Heart left ventricle (tissue), 16 donors: ENCODE data around the gene TBC1D5. TPM values are rescaled to one million over a fixed set of nuclear protein-coding genes. Genes with fewer than 3 reads are reported as not detected.

ENCODE experiments used
- ATAC-seq, 4 donors: fragments of 200-7000 bp; cut with Tn5 transposase; one replicate each; pipeline ENCODE4 v1.9.1; 2020 to 2022; ENCODE audit warnings: moderate library complexity in 4 of 4, mild to moderate bottlenecking in 3 of 4, moderate number of reproducible peaks in 1 of 4
- DNase-seq, 5 donors: peaks; one replicate each; pipeline ENCODE4 v3.0.0-alpha.2; 2020
- H3K27ac ChIP-seq, 12 donors: fragments of 200-600 bp; sonication (generic) in 4 of 12; one replicate each; pipeline versions ENCODE4 v1.5.0 to v1.8.0; 2016 to 2022; ENCODE audit warnings: mild to moderate bottlenecking in 2 of 12
- H3K27me3 ChIP-seq, 9 donors: fragments of 200-600 bp; sonication (generic) in 2 of 9; one replicate each; pipeline versions ENCODE4 v1.5.1 to v1.8.0; 2016 to 2022; ENCODE audit warnings: mild to moderate bottlenecking in 3 of 9
- H3K36me3 ChIP-seq, 9 donors: fragments of 200-600 bp; sonication (generic) in 2 of 9; one replicate each; pipeline versions ENCODE4 v1.5.0 to v1.8.0; 2018 to 2022; ENCODE audit warnings: mild to moderate bottlenecking in 2 of 9
- H3K4me1 ChIP-seq, 12 donors: fragments of 200-600 bp; sonication (generic) in 4 of 12; one replicate each; pipeline versions ENCODE4 v1.5.0 to v1.8.0; 2016 to 2022; ENCODE audit warnings: mild to moderate bottlenecking in 3 of 12
- H3K4me3 ChIP-seq, 12 donors: fragments of 200-600 bp; sonication (generic) in 4 of 12; one replicate each; pipeline versions ENCODE4 v1.5.0 to v1.8.0; 2017 to 2022; ENCODE audit warnings: mild to moderate bottlenecking in 9 of 12, moderate library complexity in 4 of 12
- H3K9me3 ChIP-seq, 12 donors: fragments of 200-600 bp; sonication (generic) in 4 of 12; one replicate each; pipeline versions ENCODE4 v1.5.0 to v1.8.0; 2016 to 2022; ENCODE audit warnings: mild to moderate bottlenecking in 1 of 12
- POLR2A ChIP-seq, 2 donors: fragments of 450-650 bp; IDR thresholded peaks; one replicate each; pipeline ENCODE4 v1.6.1; 2017; ENCODE audit warnings: antibody characterized with exemption in 2 of 2, mild to moderate bottlenecking in 2 of 2, moderate library complexity in 2 of 2
- WGBS, 4 donors: extraction: QIAGEN DNeasy Blood & Tissue Kit in 2 of 4; methylation state at CpG; one replicate each; pipeline versions ENCODE4 v1.1.5 to v1.1.7; 2013 to 2018; 5-methylcytosine and 5-hydroxymethylcytosine counted together
- intact Hi-C, 10 donors: fragments of 100-400 bp; cut with DNase I; formaldehyde crosslinking; loops; one replicate each; pipeline versions ENCODE4 v1.11.1 to v1.14.2; 2022
- polyA plus RNA-seq, 2 donors: library from polyadenylated mRNA; stranded (reverse); fragments of 200-250 nt; gene quantifications; one replicate each; pipeline ENCODE4 v1.2.3, GENCODE V29; 2013
- total RNA-seq, 9 donors: library from RNA; depleted of rRNA in 2 of 9; stranded (reverse); fragments of >200 nt in 2 of 9; fragmentation: NEBNext Ultra II Directional in 3 of 9; extraction: Animal tissue kit (Norgen Biotek cat#: 25700) in 3 of 9; gene quantifications; one replicate each; pipeline versions ENCODE4 v1.1.0 to v1.2.4, GENCODE V29; 2016 to 2023
- TF ChIP-seq, protein P1 (sequence below), 12 donors: fragments of 200-600 bp; sonication (generic) in 4 of 12; IDR thresholded peaks; one replicate each; pipeline versions ENCODE4 v1.5.0 to v1.8.0; 2018 to 2022; ENCODE audit warnings: antibody characterized with exemption in 12 of 12, mild to moderate bottlenecking in 5 of 12
- donor health status: ischemic (EF 13 %, LVEDD 7.1; RV severe dilation, severe dysfunction).
- donor health status: healthy with polysubstance abuse.
- donor health status: DM: no; HTN: yes; CAD: no.
- donor health status: DM: no; HTN: no; CAD: no.
- donor health status: ischemic (EF 25% LVEDD 6.9; RV normal size, moderate dysfunction).
- donor health status: ischemic (EF 25% LVEDD 5.7; RV mildly dilated, moderate dysfunction).
- donor health status: healthy.
- donor health status: DM: yes; HTN: yes; CAD: no.
- donor health status: ischemic (EF 35%, LVEDD 5.7; RV mildly dilated, moderate dysfunction).
- donor health status: nonischemic (EF 11% LVEDD 7.7; RV severe dilation, severe dysfunction).
- donor health status: DM: yes; HTN: yes; CAD: no.
- donor health status: PGD.
- donor health status: ischemic (EF 29% LVEDD 5.4; RV normal size, mild dysfunction).
- donor health status: nonischemic (EF 23%, LVEDD 6.1; RV moderate dilation, normal function).

Gene TBC1D5
- total and polyA plus RNA-seq, 11 donors, result 5.8 to 48.3 (median 31.1) TPM

GRCh38 chr3:17469954-17470353 lies 272.5 kb downstream of the TBC1D5 start:
- ATAC-seq, result no peak
- Histone ChIP-seq H3K4me1 (peaks cover 0 to 16% (median 0%) of the 10 kb centered on the region in 12 donors), H3K9me3 (no peaks in the 10 kb centered on the region), H3K27me3 (no peaks in the 10 kb centered on the region), H3K4me3 (no peak overlapping the region), H3K27ac (no peak overlapping the region), H3K36me3 (no peaks in the 10 kb centered on the region)
- no peak for TF ChIP-seq POLR2A (IDR thresholded peaks at IDR 0.05)
- TF ChIP-seq, protein P1, sequence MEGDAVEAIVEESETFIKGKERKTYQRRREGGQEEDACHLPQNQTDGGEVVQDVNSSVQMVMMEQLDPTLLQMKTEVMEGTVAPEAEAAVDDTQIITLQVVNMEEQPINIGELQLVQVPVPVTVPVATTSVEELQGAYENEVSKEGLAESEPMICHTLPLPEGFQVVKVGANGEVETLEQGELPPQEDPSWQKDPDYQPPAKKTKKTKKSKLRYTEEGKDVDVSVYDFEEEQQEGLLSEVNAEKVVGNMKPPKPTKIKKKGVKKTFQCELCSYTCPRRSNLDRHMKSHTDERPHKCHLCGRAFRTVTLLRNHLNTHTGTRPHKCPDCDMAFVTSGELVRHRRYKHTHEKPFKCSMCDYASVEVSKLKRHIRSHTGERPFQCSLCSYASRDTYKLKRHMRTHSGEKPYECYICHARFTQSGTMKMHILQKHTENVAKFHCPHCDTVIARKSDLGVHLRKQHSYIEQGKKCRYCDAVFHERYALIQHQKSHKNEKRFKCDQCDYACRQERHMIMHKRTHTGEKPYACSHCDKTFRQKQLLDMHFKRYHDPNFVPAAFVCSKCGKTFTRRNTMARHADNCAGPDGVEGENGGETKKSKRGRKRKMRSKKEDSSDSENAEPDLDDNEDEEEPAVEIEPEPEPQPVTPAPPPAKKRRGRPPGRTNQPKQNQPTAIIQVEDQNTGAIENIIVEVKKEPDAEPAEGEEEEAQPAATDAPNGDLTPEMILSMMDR (IDR thresholded peaks at IDR 0.05), result no peak
- WGBS, 4 donors, result 78 to 91% (median 86%) methylated on average over 1 of the region's 1 CpG
- intact Hi-C loops, result no loop called here
- no peak for DNase-seq

GRCh38 chr3:17469520-17469919 lies 272.9 kb downstream of the TBC1D5 start:
- Histone ChIP-seq H3K27ac (no peak overlapping the region), H3K27me3 (no peaks in the 10 kb centered on the region), H3K36me3 (no peaks in the 10 kb centered on the region), H3K4me1 (peaks cover 0 to 12% (median 0%) of the 10 kb centered on the region in 12 donors), H3K9me3 (no peaks in the 10 kb centered on the region), H3K4me3 (no peak overlapping the region)
- WGBS, 4 donors, result 90 to 92% (median 91%) methylated on average over 3 of the region's 3 CpGs
- intact Hi-C loops, result no loop called here
- TF ChIP-seq, protein P1 (IDR thresholded peaks at IDR 0.05), result no peak
- TF ChIP-seq POLR2A (IDR thresholded peaks at IDR 0.05), result no peak
- no peak for DNase-seq
- no peak for ATAC-seq

- H3K4me1 ChIP-seq, result peaks cover 0 to 12% (median 0%) of the 10 kb centered on the region in 12 donors
- no peak for TF ChIP-seq POLR2A (IDR thresholded peaks at IDR 0.05)
- no peaks in the 10 kb centered on the region for H3K9me3 ChIP-seq
- H3K27ac ChIP-seq, result no peak overlapping the region
- 96 to 100% (median 97%) methylated on average over 4 of the region's 4 CpGs for WGBS, 4 donors
- H3K4me3 ChIP-seq, result no peak overlapping the region
- intact Hi-C loops, result no loop called here
- no peaks in the 10 kb centered on the region for H3K27me3 ChIP-seq
- DNase-seq (no peak), ATAC-seq (no peak)
- no peaks in the 10 kb centered on the region for H3K36me3 ChIP-seq
These were observed 276.4 kb downstream of the TBC1D5 start for GRCh38 chr3:17466028-17466427.

- no peaks in the 10 kb centered on the region for H3K27me3 ChIP-seq
- 62 to 66% (median 65%) methylated on average over 3 of the region's 3 CpGs for WGBS, 4 donors
- ATAC-seq (no peak), DNase-seq (no peak)
- no peak overlapping the region for H3K4me3 ChIP-seq
- TF ChIP-seq, protein P1 (IDR thresholded peaks at IDR 0.05), result no peak
- TF ChIP-seq POLR2A (IDR thresholded peaks at IDR 0.05), result no peak
- no peak overlapping the region for H3K27ac ChIP-seq
- peaks cover 0 to 11% (median 0%) of the 10 kb centered on the region in 12 donors for H3K9me3 ChIP-seq
- H3K36me3 ChIP-seq, result no peaks in the 10 kb centered on the region
- intact Hi-C loops, result no loop called here
- no peaks in the 10 kb centered on the region for H3K4me1 ChIP-seq
These were observed 282.9 kb downstream of the TBC1D5 start for GRCh38 chr3:17459470-17459993.

GRCh38 chr3:17456650-17457049 lies 285.8 kb downstream of the TBC1D5 start:
- ATAC-seq, result no peak
- no peak for DNase-seq
- Histone ChIP-seq H3K4me1 (no peaks in the 10 kb centered on the region), H3K4me3 (no peak overlapping the region), H3K36me3 (no peaks in the 10 kb centered on the region), H3K27me3 (no peaks in the 10 kb centered on the region), H3K9me3 (peaks cover 0 to 24% (median 0%) of the 10 kb centered on the region in 12 donors), H3K27ac (no peak overlapping the region)
- WGBS, 4 donors, result 97 to 100% (median 98%) methylated on average over 1 of the region's 1 CpG
- TF ChIP-seq, protein P1 (IDR thresholded peaks at IDR 0.05), result no peak
- TF ChIP-seq POLR2A (IDR thresholded peaks at IDR 0.05), result no peak
- intact Hi-C loops, result no loop called here
